DOHH2 (cell line): ENCODE measurements around the gene TCFL5.

Experiments used
- CTCF ChIP-seq: fragments of 200-600 bp; sonication (generic); IDR thresholded peaks from one replicate; pipeline ENCODE4 v1.5.1; 2014; ENCODE audit warnings: antibody characterized with exemption, mild to moderate bottlenecking, low read depth, low read length; ENCODE audit not compliant: poor library complexity, severe bottlenecking
- EZH2phosphoT487 ChIP-seq: fragments of 200-600 bp; sonication (generic); IDR thresholded peaks from 2 replicates; pipeline ENCODE4 v1.6.1; 2017; ENCODE audit warnings: borderline replicate concordance, mild to moderate bottlenecking, antibody characterized with exemption, low read length, moderate library complexity, mixed read lengths

- TF ChIP-seq CTCF (no peak), EZH2phosphoT487 (no peak)
Observed at GRCh38 chr20:62897666-62898065, 36.0 kb upstream of the TCFL5 start.
